IMR-90 (cell line): ENCODE data around the gene SLC27A1.

ENCODE experiments used
- BHLHE40 ChIP-seq: fragments of 150-350 bp; IDR thresholded peaks from 2 replicates; pipeline ENCODE4 v1.6.1; 2016; ENCODE audit warnings: mild to moderate bottlenecking, low read depth, low read length
- CEBPB ChIP-seq: IDR thresholded peaks from 2 replicates; pipeline ENCODE4 v1.6.1; 2012; ENCODE audit warnings: low read depth, low read length, improper control_type of control experiment
- CHD1 ChIP-seq: IDR thresholded peaks from 2 replicates; pipeline ENCODE4 v1.6.1; 2012; ENCODE audit warnings: low read depth, low read length, improper control_type of control experiment
- CTCF ChIP-seq: conservative IDR thresholded peaks from 2 replicates; pipeline ENCODE4 v1.5.1; 2012; ENCODE audit warnings: mild to moderate bottlenecking, low read depth, low read length, improper control_type of control experiment
- FOS ChIP-seq: fragments of 150-350 bp; IDR thresholded peaks from 2 replicates; pipeline ENCODE4 v1.6.1; 2016; ENCODE audit warnings: low read depth, low read length
- MAFK ChIP-seq: IDR thresholded peaks from 2 replicates; pipeline ENCODE4 v1.6.1; 2012; ENCODE audit warnings: low read depth, low read length, improper control_type of control experiment
- MXI1 ChIP-seq: IDR thresholded peaks from 2 replicates; pipeline ENCODE4 v1.6.1; 2012; ENCODE audit warnings: low read depth, mild to moderate bottlenecking, low read length, moderate library complexity, borderline replicate concordance
- POLR2A ChIP-seq: IDR thresholded peaks from 2 replicates; pipeline ENCODE4 v1.6.1; 2012; ENCODE audit warnings: mild to moderate bottlenecking, low read depth, low read length
- RAD21 ChIP-seq: IDR thresholded peaks from 2 replicates; pipeline ENCODE4 v1.6.1; 2012; ENCODE audit warnings: low read length, improper control_type of control experiment
- RCOR1 ChIP-seq: IDR thresholded peaks from 2 replicates; pipeline ENCODE4 v1.6.1; 2012; ENCODE audit warnings: mild to moderate bottlenecking, low read length, improper control_type of control experiment; ENCODE audit not compliant: insufficient replicate concordance
- SMC3 ChIP-seq: fragments of 150-350 bp; IDR thresholded peaks from 2 replicates; pipeline ENCODE4 v1.6.1; 2016; ENCODE audit warnings: low read depth, mild to moderate bottlenecking, antibody characterized with exemption, low read length, moderate library complexity
- USF2 ChIP-seq: fragments of 150-350 bp; IDR thresholded peaks from 2 replicates; pipeline ENCODE4 v1.6.1; 2017; ENCODE audit warnings: mild to moderate bottlenecking, antibody characterized with exemption, low read length, low read depth

- TF ChIP-seq MXI1, result peak; percentile 90
- TF ChIP-seq CTCF, result no peak
- no peak for TF ChIP-seq USF2
- no peak for TF ChIP-seq BHLHE40
- peak; percentile 58; the same call in 1 of the 2 replicates for TF ChIP-seq POLR2A
- no peak for TF ChIP-seq MAFK
- TF ChIP-seq CEBPB, result 0 out of 2 replicates have a peak, but pooled peaks have one; percentile 16
- TF ChIP-seq RCOR1, result no peak
- TF ChIP-seq CHD1, result no peak
- no peak for TF ChIP-seq FOS
- TF ChIP-seq SMC3, result no peak
- TF ChIP-seq RAD21, result no peak
Observed at GRCh38 chr19:17470068-17470841, at the start of gene SLC27A1.
